GM12878 (cell line): ENCODE data around the gene CENPP. TPM values are rescaled to one million over a fixed set of nuclear protein-coding genes. Genes with fewer than 3 reads are reported as not detected.

Source experiments
- ATAC-seq: fragments of 200-7000 bp; cut with Tn5 transposase; 3 replicates; pipeline ENCODE4 v1.9.1; 2020; ENCODE audit warnings: mild to moderate bottlenecking, moderate library complexity
- BruUV-seq: library from RNA; stranded (reverse); fragments of 400-500 nt; replicated peaks from 2 replicates; lab custom pipeline; 2021; lab: Mats Ljungman, UMichigan
- CTCF ChIA-PET: fragments of 300-600 bp; sonication (Branson Sonifier 250); formaldehyde crosslinking; extraction: SDS; loops from one replicate; lab custom pipeline; 2021; ENCODE audit warnings: inconsistent platforms; lab: Yijun Ruan, JAX
- POLR2A ChIA-PET: fragments of 350-600 bp; formaldehyde crosslinking; extraction: SDS; loops from one replicate; lab custom pipeline; 2021; ENCODE audit warnings: inconsistent platforms; lab: Charles Lee
- RAD21 ChIA-PET: fragments of 300-600 bp; sonication (Branson Sonifier 250); formaldehyde crosslinking; loops from one replicate; lab custom pipeline; 2023; ENCODE audit warnings: antibody characterized with exemption; ENCODE audit not compliant: unreplicated experiment; lab: Charles Lee
- SMC1A ChIA-PET: fragments of 300-600 bp; sonication (Branson Sonifier 250); formaldehyde crosslinking; loops from one replicate; lab custom pipeline; 2023; ENCODE audit not compliant: unreplicated experiment, uncharacterized antibody; lab: Charles Lee
- DNase-seq: peaks from one replicate; pipeline ENCODE4 v3.0.0-alpha.2; 2011; ENCODE audit warnings: low read depth, low spot score
- FAIRE-seq: peaks from 3 replicates; lab custom pipeline; 2011; peaks lifted over from hg19 to GRCh38; lab: Jason Lieb, UNC
- H2AFZ ChIP-seq: 2 replicates; pipeline ENCODE4 v1.6.0; 2011; ENCODE audit warnings: low read depth, low read length, control low read depth; ENCODE audit not compliant: control insufficient read depth
- H3K27ac ChIP-seq: 2 replicates; pipeline ENCODE4 v1.5.1; 2011; ENCODE audit warnings: control low read depth; ENCODE audit not compliant: control insufficient read depth, insufficient read depth
- H3K27me3 ChIP-seq, 2 experiments: replicated peaks in 1 of 2; 2 replicates each; pipeline versions ENCODE4 v1.6.0 to v1.6.1; 2011; ENCODE audit warnings: low read length in 1 of 2; ENCODE audit not compliant: control insufficient read depth in 2 of 2, insufficient read depth in 2 of 2
- H3K36me3 ChIP-seq, 2 experiments: 2 replicates each; pipeline ENCODE4 v1.5.1; 2011; ENCODE audit warnings: low read length in 1 of 2; ENCODE audit not compliant: control insufficient read depth in 2 of 2, insufficient read depth in 2 of 2
- H3K4me1 ChIP-seq: 2 replicates; pipeline ENCODE4 v1.6.1; 2011; ENCODE audit warnings: mild to moderate bottlenecking, low read length, moderate library complexity, mixed read lengths; ENCODE audit not compliant: control insufficient read depth, insufficient read depth
- H3K4me2 ChIP-seq: 2 replicates; pipeline ENCODE4 v1.6.0; 2011; ENCODE audit warnings: control low read depth; ENCODE audit not compliant: control insufficient read depth, insufficient read depth
- H3K4me3 ChIP-seq: fragments of 200-600 bp; sonication (generic); 2 replicates; pipeline ENCODE4 v1.5.1; 2016
- H3K79me2 ChIP-seq: 2 replicates; pipeline ENCODE4 v1.6.0; 2011; ENCODE audit warnings: low read length; ENCODE audit not compliant: control insufficient read depth, insufficient read depth
- H3K9ac ChIP-seq: 2 replicates; pipeline ENCODE4 v1.8.0; 2011; ENCODE audit warnings: low read length, control low read depth, mixed read lengths; ENCODE audit not compliant: control insufficient read depth, insufficient read depth
- H3K9me3 ChIP-seq: replicated peaks from 3 replicates; pipeline ENCODE4 v1.5.1; 2011; ENCODE audit warnings: mild to moderate bottlenecking, low read length; ENCODE audit not compliant: control insufficient read depth, insufficient read depth
- H4K20me1 ChIP-seq: 2 replicates; pipeline ENCODE4 v1.6.0; 2011; ENCODE audit not compliant: control insufficient read depth, insufficient read depth
- ASH2L ChIP-seq: fragments of 300-600, 200-600 bp; sonication (generic); IDR thresholded peaks from 2 replicates; pipeline ENCODE4 v1.6.1; 2017; ENCODE audit warnings: low read depth, mild to moderate bottlenecking, borderline replicate concordance
- CHD4 ChIP-seq: fragments of 200-600 bp; sonication (generic); IDR thresholded peaks from 2 replicates; pipeline ENCODE4 v1.6.1; 2016; ENCODE audit warnings: mild to moderate bottlenecking
- EED ChIP-seq: sonication (generic); IDR thresholded peaks from 2 replicates; pipeline ENCODE4 v1.6.1; 2016; ENCODE audit warnings: antibody characterized with exemption, low read depth
- IKZF1 ChIP-seq: fragments of 450-650 bp; conservative IDR thresholded peaks from 2 replicates; pipeline ENCODE4 v1.6.1; 2017; ENCODE audit warnings: antibody characterized with exemption, mild to moderate bottlenecking
- IKZF2 ChIP-seq, 2 experiments: fragments of 450-650 bp; IDR thresholded peaks; 2 replicates each; pipeline ENCODE4 v1.6.1; 2017; ENCODE audit warnings: mild to moderate bottlenecking in 2 of 2, moderate library complexity in 2 of 2
- IRF4 ChIP-seq: IDR thresholded peaks from 2 replicates; pipeline ENCODE4 v1.6.1; 2011; ENCODE audit warnings: low read depth, low read length
- JUNB ChIP-seq: IDR thresholded peaks from 2 replicates; pipeline ENCODE4 v1.6.1; 2016; ENCODE audit warnings: antibody characterized with exemption, mild to moderate bottlenecking
- KDM1A ChIP-seq: fragments of 200-600 bp; sonication (generic); IDR thresholded peaks from 2 replicates; pipeline ENCODE4 v1.6.1; 2016; ENCODE audit warnings: borderline replicate concordance
- MEF2B ChIP-seq: fragments of 450-650 bp; IDR thresholded peaks from 2 replicates; pipeline ENCODE4 v1.6.1; 2018; ENCODE audit warnings: mild to moderate bottlenecking, moderate library complexity; ENCODE audit not compliant: partially characterized antibody, poor library complexity, severe bottlenecking
- MTA3 ChIP-seq: IDR thresholded peaks from 2 replicates; pipeline ENCODE4 v1.6.1; 2012; ENCODE audit warnings: low read length, inconsistent platforms, borderline replicate concordance
- MYB ChIP-seq: fragments of 150-350 bp; IDR thresholded peaks from 2 replicates; pipeline ENCODE4 v1.6.1; 2014; ENCODE audit warnings: mild to moderate bottlenecking, low read depth, low read length, borderline replicate concordance
- NR2C1 ChIP-seq: fragments of 450-650 bp; IDR thresholded peaks from 2 replicates; pipeline ENCODE4 v1.6.1; 2017; ENCODE audit warnings: antibody characterized with exemption, mild to moderate bottlenecking, moderate library complexity
- RAD21 ChIP-seq: IDR thresholded peaks from 2 replicates; pipeline ENCODE4 v1.6.1; 2011; ENCODE audit warnings: mild to moderate bottlenecking, low read depth, low read length, moderate library complexity; ENCODE audit not compliant: insufficient read depth
- RELA ChIP-seq: fragments of 450-650 bp; IDR thresholded peaks from 2 replicates; pipeline ENCODE4 v1.8.0; 2014; ENCODE audit warnings: borderline replicate concordance; ENCODE audit not compliant: partially characterized antibody
- RFX5 ChIP-seq: IDR thresholded peaks from 2 replicates; pipeline ENCODE4 v1.6.1; 2011; ENCODE audit warnings: low read depth, low read length, improper control_type of control experiment
- SIX5 ChIP-seq: IDR thresholded peaks from 2 replicates; pipeline ENCODE4 v1.6.1; 2011; ENCODE audit warnings: mild to moderate bottlenecking, low read depth, low read length, moderate library complexity; ENCODE audit not compliant: severe bottlenecking
- SMAD5 ChIP-seq: IDR thresholded peaks from 2 replicates; pipeline ENCODE4 v1.6.1; 2016; ENCODE audit warnings: antibody characterized with exemption, low read depth
- WRNIP1 ChIP-seq: IDR thresholded peaks from 2 replicates; pipeline ENCODE4 v1.6.1; 2011; ENCODE audit warnings: low read depth, low read length, improper control_type of control experiment, borderline replicate concordance
- YY1 ChIP-seq: IDR thresholded peaks from 2 replicates; pipeline ENCODE4 v1.6.1; 2011; ENCODE audit warnings: low read depth, mild to moderate bottlenecking, low read length
- WGBS: methylation state at CpG from one replicate; pipeline ENCODE4 v1.1.6; 2016; ENCODE audit warnings: low lambda C conversion rate; ENCODE audit not compliant: insufficient replicate concordance, insufficient coverage; ENCODE audit errors: missing lambda C conversion rate; 5-methylcytosine and 5-hydroxymethylcytosine counted together
- in situ Hi-C: fragments of 300-500 bp; cut with MboI; formaldehyde crosslinking; loops from 9 replicates; pipeline ENCODE4 v1.14.3; 2018; ENCODE audit warnings: mixed read lengths
- intact Hi-C: fragments of 100-400 bp; cut with micrococcal nuclease; formaldehyde crosslinking; loops from one replicate; pipeline ENCODE4 v1.14.2; 2022; ENCODE audit not compliant: unreplicated experiment
- polyA plus RNA-seq, 11 experiments: library from polyadenylated mRNA; depleted of rRNA in 4 of 11; unstranded in 6 of 11; stranded (reverse) in 5 of 11; fragments of >200 nt; fragmentation: Nextera tagmentation in 4 of 11; fragmentation: Illumina TruSeq in 1 of 11; extraction: Ambion mirVana in 4 of 11; extraction: Trizol in 1 of 11; gene quantifications; 1 replicate in 1 of 11; 2 replicates in 10 of 11; pipeline versions ENCODE4 v1.2.1 to v1.2.3, GENCODE V29; 2011 to 2016; ENCODE audit warnings: inconsistent platforms in 2 of 11, missing spikeins in 2 of 11, low read depth in 1 of 11
- total RNA-seq, 4 experiments: library from RNA; depleted of rRNA in 3 of 4; stranded (reverse); fragments of >200 nt in 3 of 4; fragmentation: Illumina TruSeq in 1 of 4; extraction: Trizol in 1 of 4; gene quantifications; 2 replicates each; pipeline versions ENCODE4 v1.2.1 to v1.2.3, GENCODE V29; 2013 to 2021
- TF ChIP-seq, protein P1 (sequence below): fragments of 450-650 bp; IDR thresholded peaks from 2 replicates; pipeline ENCODE4 v1.6.1; 2017; ENCODE audit warnings: antibody characterized with exemption, mild to moderate bottlenecking, moderate library complexity
- TF ChIP-seq, protein P2 (sequence below): fragments of 450-650 bp; IDR thresholded peaks from 2 replicates; pipeline ENCODE4 v1.6.1; 2017; ENCODE audit warnings: low read depth, mild to moderate bottlenecking, moderate library complexity

CENPP gene
- total and polyA plus RNA-seq, 10 of the 15 experiments (the other 5 are each of a cell fraction or from before 2014, with no cell fraction given) = 9.4 to 31.4 (median 19.8) TPM

- TF ChIP-seq NR2C1 = no peak
- no peak for TF ChIP-seq CHD4
- no peak for TF ChIP-seq WRNIP1
- TF ChIP-seq SIX5 = no peak
- TF ChIP-seq, protein P1, sequence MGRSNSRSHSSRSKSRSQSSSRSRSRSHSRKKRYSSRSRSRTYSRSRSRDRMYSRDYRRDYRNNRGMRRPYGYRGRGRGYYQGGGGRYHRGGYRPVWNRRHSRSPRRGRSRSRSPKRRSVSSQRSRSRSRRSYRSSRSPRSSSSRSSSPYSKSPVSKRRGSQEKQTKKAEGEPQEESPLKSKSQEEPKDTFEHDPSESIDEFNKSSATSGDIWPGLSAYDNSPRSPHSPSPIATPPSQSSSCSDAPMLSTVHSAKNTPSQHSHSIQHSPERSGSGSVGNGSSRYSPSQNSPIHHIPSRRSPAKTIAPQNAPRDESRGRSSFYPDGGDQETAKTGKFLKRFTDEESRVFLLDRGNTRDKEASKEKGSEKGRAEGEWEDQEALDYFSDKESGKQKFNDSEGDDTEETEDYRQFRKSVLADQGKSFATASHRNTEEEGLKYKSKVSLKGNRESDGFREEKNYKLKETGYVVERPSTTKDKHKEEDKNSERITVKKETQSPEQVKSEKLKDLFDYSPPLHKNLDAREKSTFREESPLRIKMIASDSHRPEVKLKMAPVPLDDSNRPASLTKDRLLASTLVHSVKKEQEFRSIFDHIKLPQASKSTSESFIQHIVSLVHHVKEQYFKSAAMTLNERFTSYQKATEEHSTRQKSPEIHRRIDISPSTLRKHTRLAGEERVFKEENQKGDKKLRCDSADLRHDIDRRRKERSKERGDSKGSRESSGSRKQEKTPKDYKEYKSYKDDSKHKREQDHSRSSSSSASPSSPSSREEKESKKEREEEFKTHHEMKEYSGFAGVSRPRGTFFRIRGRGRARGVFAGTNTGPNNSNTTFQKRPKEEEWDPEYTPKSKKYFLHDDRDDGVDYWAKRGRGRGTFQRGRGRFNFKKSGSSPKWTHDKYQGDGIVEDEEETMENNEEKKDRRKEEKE = no peak
- TF ChIP-seq IKZF2 (IDR thresholded peaks at IDR 0.05) = no peak; a peak in 1 of 4 replicates
- no peak for TF ChIP-seq ASH2L
- TF ChIP-seq, protein P2, sequence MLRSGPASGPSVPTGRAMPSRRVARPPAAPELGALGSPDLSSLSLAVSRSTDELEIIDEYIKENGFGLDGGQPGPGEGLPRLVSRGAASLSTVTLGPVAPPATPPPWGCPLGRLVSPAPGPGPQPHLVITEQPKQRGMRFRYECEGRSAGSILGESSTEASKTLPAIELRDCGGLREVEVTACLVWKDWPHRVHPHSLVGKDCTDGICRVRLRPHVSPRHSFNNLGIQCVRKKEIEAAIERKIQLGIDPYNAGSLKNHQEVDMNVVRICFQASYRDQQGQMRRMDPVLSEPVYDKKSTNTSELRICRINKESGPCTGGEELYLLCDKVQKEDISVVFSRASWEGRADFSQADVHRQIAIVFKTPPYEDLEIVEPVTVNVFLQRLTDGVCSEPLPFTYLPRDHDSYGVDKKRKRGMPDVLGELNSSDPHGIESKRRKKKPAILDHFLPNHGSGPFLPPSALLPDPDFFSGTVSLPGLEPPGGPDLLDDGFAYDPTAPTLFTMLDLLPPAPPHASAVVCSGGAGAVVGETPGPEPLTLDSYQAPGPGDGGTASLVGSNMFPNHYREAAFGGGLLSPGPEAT = peak; percentile 41; the same call in 1 of the 2 replicates
- peak; percentile 63 for TF ChIP-seq JUNB
- no peak for TF ChIP-seq YY1
- TF ChIP-seq IKZF1 = peak; percentile 42
- no peak for TF ChIP-seq KDM1A
- no peak for TF ChIP-seq RAD21
- 0 out of 2 replicates have a peak, but pooled peaks have one; percentile 39 for TF ChIP-seq MTA3
- TF ChIP-seq MEF2B = no peak
- TF ChIP-seq IRF4 = 0 out of 2 replicates have a peak, but pooled peaks have one; percentile 51
- peak; percentile 74 for TF ChIP-seq RELA
- no peak for TF ChIP-seq RFX5
- TF ChIP-seq SMAD5 = no peak
- TF ChIP-seq EED = peak; percentile 79
- TF ChIP-seq MYB = no peak
- no peak overlapping the region for H3K9ac ChIP-seq
- ATAC-seq (peak; percentile 96), FAIRE-seq (no peak), DNase-seq (peak; percentile 44)
- intact Hi-C loops (no loop called here), in situ Hi-C loops (no loop called here)
- no peaks in the 10 kb centered on the region for H3K36me3 ChIP-seq
- no peaks in the 10 kb centered on the region for H3K79me2 ChIP-seq
- no peaks in the 10 kb centered on the region for H3K9me3 ChIP-seq
- H4K20me1 ChIP-seq = no peaks in the 10 kb centered on the region
- ChIA-PET RAD21 (no interaction called here), POLR2A (interaction anchor here (0.8 kb wide), 1 partner anchor 57 kb away, joined by 4 read pairs; no protein-coding TSS in a partner anchor), SMC1A (interaction anchor here (1.1 to 1.9 kb wide), 4 partner anchors 9 to 149 kb away, joined by 3 to 9 read pairs (median 6); partner anchors contain the start of gene OGN), CTCF (interaction anchor here (0.8 to 1.8 kb wide), 6 partner anchors 9 to 338 kb away, joined by 3 to 6 read pairs (median 3); no protein-coding TSS in a partner anchor)
- BruUV-seq = no TSS peak
- H3K27me3 ChIP-seq = no peaks in the 10 kb centered on the region
- peaks cover 9% of the 10 kb centered on the region for H3K4me1 ChIP-seq
- no peak overlapping the region; the same call in 1 of the 2 replicates for H3K4me2 ChIP-seq
- H2AFZ ChIP-seq = no peak overlapping the region
- 0% methylated on average over 1 of the region's 1 CpG for WGBS
- no peak overlapping the region for H3K4me3 ChIP-seq
- no peak overlapping the region for H3K27ac ChIP-seq
Measured at GRCh38 chr9:92476962-92477361, 151.2 kb downstream of the CENPP start.
